GM12873 (cell line): ENCODE results near the gene PTPN11.

Experiments
- TF ChIP-seq, protein P1 (sequence below): IDR thresholded peaks from 2 replicates; pipeline ENCODE4 v1.5.1; 2012; ENCODE audit warnings: low read depth, mild to moderate bottlenecking, moderate library complexity, low read length, control low read depth; ENCODE audit not compliant: insufficient read depth; ENCODE audit errors: missing control alignments

Gene PTPN11

DNA sequence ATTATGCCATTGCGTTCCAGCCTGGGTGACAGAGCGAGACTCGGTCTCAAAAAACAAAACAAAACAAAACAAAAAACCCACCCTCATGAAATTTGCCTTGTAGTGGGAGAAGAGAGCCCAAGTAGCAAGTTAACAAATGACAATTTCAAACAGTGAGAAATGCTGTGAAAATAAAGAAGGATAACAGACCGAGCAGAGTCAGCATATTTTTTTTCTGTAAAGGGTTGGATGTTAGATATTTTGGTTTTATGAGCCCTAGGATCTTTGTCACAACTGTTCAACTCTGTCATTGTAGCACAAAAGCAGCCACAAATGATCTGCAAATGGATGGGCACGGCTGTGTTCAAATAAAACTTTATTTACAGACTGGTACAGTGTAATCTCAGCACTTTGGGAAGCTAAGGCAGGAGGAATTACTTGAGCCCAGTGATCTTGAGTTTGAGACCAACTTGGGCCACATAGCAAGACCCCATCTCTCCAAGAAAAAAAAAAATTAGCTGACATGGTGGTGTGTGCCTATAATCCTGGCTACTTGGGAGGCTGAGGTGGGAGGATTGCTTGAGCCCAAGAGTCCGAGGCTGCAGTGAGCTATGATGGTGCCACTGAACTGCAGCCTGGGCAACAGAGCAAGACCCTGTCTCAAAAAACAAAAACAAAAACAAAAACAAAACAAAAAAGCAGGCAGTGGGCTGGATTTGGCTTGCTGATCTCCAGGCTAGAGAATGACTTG is 117.1 kb downstream of the PTPN11 start:
- TF ChIP-seq, protein P1, sequence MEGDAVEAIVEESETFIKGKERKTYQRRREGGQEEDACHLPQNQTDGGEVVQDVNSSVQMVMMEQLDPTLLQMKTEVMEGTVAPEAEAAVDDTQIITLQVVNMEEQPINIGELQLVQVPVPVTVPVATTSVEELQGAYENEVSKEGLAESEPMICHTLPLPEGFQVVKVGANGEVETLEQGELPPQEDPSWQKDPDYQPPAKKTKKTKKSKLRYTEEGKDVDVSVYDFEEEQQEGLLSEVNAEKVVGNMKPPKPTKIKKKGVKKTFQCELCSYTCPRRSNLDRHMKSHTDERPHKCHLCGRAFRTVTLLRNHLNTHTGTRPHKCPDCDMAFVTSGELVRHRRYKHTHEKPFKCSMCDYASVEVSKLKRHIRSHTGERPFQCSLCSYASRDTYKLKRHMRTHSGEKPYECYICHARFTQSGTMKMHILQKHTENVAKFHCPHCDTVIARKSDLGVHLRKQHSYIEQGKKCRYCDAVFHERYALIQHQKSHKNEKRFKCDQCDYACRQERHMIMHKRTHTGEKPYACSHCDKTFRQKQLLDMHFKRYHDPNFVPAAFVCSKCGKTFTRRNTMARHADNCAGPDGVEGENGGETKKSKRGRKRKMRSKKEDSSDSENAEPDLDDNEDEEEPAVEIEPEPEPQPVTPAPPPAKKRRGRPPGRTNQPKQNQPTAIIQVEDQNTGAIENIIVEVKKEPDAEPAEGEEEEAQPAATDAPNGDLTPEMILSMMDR, result no peak

DNA sequence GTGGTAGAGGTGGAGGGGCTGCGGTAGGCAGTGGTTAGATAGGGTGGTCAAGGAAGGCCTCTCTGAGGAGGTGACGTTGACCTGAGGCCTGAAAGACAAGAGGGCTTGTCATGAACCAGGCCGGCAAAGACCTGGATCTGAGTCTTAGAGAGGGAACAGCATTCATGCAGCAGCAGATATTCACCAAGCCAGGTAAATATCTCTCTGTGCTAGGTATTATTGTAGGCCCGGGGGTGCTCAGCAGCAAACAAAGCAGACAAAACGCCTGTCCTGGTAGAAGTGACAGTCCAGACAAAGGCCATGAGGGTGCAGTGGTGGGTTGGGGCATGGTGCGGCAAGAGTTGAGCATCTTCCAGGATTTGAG is 117.6 kb downstream of the PTPN11 start:
- TF ChIP-seq, protein P1, result no peak

DNA sequence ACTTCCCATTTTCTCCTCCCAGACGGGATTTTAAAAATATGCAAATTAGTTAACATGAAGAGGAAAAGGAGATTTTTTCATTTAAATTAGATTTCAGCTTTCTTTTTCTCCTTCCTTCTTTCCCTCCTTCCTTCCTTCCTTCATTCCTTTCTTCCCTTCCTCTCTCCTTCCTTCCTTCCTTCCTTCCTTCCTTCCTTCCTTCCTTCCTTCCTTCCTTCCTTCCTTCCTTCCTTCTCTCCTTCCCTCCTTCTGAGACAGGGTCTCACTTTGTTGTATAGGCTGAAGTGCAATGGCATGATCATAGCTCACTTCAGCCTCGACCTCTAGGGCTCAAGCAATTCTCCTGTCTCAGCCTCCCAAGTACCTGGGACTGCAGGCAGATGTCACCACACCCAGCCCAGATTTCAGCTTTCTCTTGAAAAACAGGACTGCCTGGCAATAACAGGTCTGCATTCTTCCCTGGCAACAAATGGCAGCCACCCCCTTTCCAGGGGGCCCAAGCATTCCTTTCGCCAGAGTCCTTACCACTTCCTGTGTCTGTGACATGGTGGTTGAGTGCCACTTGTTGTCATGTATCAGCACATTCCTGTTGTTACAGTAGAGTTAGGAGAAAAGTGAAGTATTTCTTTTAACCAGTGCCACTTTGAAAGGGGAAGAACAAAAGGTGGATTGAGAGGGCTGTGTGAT is 119.1 kb downstream of the PTPN11 start:
- TF ChIP-seq, protein P1, result no peak

DNA sequence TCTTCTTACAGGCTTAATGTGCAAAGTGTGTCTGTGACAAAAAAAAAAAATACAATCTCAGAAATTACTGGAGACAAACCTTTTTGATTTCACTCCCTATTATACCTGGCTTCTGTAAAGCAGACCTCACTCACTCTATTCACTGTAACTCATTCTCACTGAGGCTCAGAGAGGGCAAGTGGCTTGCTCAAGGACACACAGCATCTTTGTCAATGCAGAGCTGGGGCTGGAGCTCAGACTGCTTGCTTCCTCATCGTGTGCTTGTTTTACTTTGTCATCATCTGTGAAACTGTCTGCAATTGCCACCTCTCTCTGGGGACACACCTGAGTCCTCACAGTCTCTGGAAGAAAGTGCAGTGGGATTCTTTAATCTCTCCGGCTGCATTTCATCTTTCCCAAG is 120.0 kb downstream of the PTPN11 start:
- TF ChIP-seq, protein P1, result no peak

DNA sequence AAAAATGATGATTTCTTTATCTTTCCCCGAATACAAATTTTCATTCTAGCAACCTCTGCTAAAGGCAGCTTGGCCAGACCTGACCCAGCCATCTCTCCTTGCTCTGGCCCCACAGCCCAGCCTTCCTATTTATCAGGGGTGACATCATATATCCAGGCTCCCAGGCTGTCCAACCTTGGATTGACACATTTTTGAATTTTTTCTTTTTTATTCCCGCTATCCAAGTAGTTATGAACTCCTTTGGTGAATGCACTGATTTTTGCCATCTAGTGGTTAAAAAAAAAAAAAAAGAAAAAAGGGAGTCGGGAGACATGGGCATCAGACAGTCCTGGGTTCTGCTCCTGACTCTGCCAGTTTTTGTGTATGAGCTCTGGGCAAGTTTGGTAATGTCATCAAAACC is 120.5 kb downstream of the PTPN11 start:
- TF ChIP-seq, protein P1, result no peak

DNA sequence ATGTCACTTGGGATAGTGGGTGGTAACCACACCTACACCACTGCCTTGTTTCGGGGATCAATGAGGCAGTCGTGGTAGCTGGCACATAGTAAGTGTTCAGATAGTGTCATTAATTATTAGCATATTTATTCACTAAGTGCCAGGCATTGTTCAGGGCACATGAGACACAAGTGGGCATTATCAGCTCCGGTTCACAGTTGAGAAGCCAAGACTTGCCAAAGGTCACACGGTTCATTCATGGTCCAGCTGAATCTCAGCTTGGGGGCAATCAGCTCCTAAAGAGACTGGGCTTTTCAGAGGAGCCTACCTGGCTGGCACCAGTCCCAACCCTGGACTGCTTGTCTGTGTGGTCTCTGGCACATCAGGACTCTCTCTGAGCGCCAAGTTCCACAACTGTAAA is 121.3 kb downstream of the PTPN11 start:
- TF ChIP-seq, protein P1, result no peak

DNA sequence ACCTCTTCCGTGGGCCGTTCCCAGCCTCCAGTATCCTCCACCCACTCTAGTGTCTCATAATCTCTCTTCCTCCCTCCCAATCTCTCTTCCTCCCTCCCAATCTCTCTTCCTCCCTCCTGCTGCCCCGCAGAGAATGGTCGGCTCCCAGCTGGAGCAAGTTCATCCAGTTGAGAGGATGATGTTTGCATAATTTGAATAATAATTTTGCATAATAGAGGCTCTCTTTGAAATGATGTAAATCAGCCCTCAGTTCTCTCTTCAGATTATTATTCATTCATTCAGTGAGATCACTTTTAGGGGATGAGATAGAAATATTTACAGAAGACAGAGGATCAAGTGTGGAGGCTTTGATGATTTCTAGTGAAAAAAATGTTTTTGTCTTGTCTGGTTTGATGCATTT is 125.0 kb downstream of the PTPN11 start:
- TF ChIP-seq, protein P1, result no peak
